Smooth muscle cell of the brain vasculature (primary cell): ENCODE measurements around the gene PLD6.
"Not testable (repeated sequence)": the region's sequence is repeated elsewhere in the genome, so short reads cannot be mapped to it uniquely, and the experiment has no call there.

Experiments
- DNase-seq: peaks from one replicate; pipeline ENCODE4 v3.0.0-alpha.2; 2012; ENCODE audit warnings: low read depth, low spot score

Gene PLD6

GRCh38 chr17:17177176-17177575 is 29.0 kb downstream of the PLD6 start:
- DNase-seq: no peak

GRCh38 chr17:17176341-17176740 is 29.8 kb downstream of the PLD6 start:
- no peak for DNase-seq

- no peak for DNase-seq
Observed at GRCh38 chr17:17175917-17176316, 30.2 kb downstream of the PLD6 start.

- DNase-seq: no peak
Observed at GRCh38 chr17:17175340-17175739, 30.8 kb downstream of the PLD6 start.

GRCh38 chr17:17173921-17174320 is 32.2 kb downstream of the PLD6 start:
- DNase-seq: no peak

- no peak for DNase-seq
Observed at GRCh38 chr17:17172990-17173389, 33.1 kb downstream of the PLD6 start.

- DNase-seq: no peak
Observed at GRCh38 chr17:17172001-17172939, 33.9 kb downstream of the PLD6 start.

GRCh38 chr17:17171186-17171585 is 34.9 kb downstream of the PLD6 start:
- no peak for DNase-seq

- DNase-seq: no peak
Observed at GRCh38 chr17:17170346-17170985, 35.7 kb downstream of the PLD6 start.

GRCh38 chr17:17169396-17169795 is 36.7 kb downstream of the PLD6 start:
- no peak for DNase-seq

GRCh38 chr17:17168401-17168800 is 37.7 kb downstream of the PLD6 start:
- no peak for DNase-seq

GRCh38 chr17:17167986-17168385 is 38.1 kb downstream of the PLD6 start:
- DNase-seq: no peak

- DNase-seq: no peak
Observed at GRCh38 chr17:17167356-17167755, 38.8 kb downstream of the PLD6 start.

- DNase-seq: no peak
Observed at GRCh38 chr17:17166446-17166845, 39.7 kb downstream of the PLD6 start.

- DNase-seq: no peak
Observed at GRCh38 chr17:17165666-17166308, 40.3 kb downstream of the PLD6 start.

GRCh38 chr17:17164676-17165075 is 41.5 kb downstream of the PLD6 start:
- DNase-seq: no peak

GRCh38 chr17:17164156-17164555 is 42.0 kb downstream of the PLD6 start:
- no peak for DNase-seq

- no peak for DNase-seq
Observed at GRCh38 chr17:17161759-17162158, 44.4 kb downstream of the PLD6 start.

GRCh38 chr17:17161121-17161520 is 45.0 kb downstream of the PLD6 start:
- DNase-seq: no peak

- DNase-seq: no peak
Observed at GRCh38 chr17:17159571-17159970, 46.6 kb downstream of the PLD6 start.

GRCh38 chr17:17158506-17158905 is 47.6 kb downstream of the PLD6 start:
- not testable (repeated sequence) for DNase-seq

- DNase-seq: no peak
Observed at GRCh38 chr17:17157041-17157440, 49.1 kb downstream of the PLD6 start.
